Measurements from ENCODE around the gene PEX6.

Gene PEX6

GRCh38 chr6:42978487-42978838, 518 bp downstream of the PEX6 start:
- H3K27ac Mint-ChIP-seq = peak overlapping the region; percentile 86 to 93
- DNase-seq = peak in 1 of 2 donors; percentile 25
- H3K4me1 Mint-ChIP-seq = peaks cover 59% of the 10 kb centered on the region
- ATAC-seq = no peak
- H3K9me3 Mint-ChIP-seq = no peaks in the 10 kb centered on the region
- H3K4me3 Mint-ChIP-seq = peak overlapping the region; percentile 66 to 92
- no peaks in the 10 kb centered on the region for H3K27me3 Mint-ChIP-seq

GRCh38 chr6:42974919-42975505, 4.0 kb downstream of the PEX6 start:
- Mint-ChIP-seq H3K4me3 (no peak overlapping the region), H3K9me3 (no peaks in the 10 kb centered on the region), H3K27me3 (no peaks in the 10 kb centered on the region), H3K27ac (no peak overlapping the region), H3K4me1 (peaks cover 68% of the 10 kb centered on the region)
- DNase-seq (no peak), ATAC-seq (no peak)

GRCh38 chr6:42973926-42974325, 5.1 kb downstream of the PEX6 start:
- H3K4me1 Mint-ChIP-seq = peaks cover 58% of the 10 kb centered on the region
- H3K27ac Mint-ChIP-seq = peak overlapping the region in 1 of 2 donors; percentile 34
- ATAC-seq (no peak), DNase-seq (no peak)
- no peaks in the 10 kb centered on the region for H3K27me3 Mint-ChIP-seq
- H3K9me3 Mint-ChIP-seq = no peaks in the 10 kb centered on the region
- H3K4me3 Mint-ChIP-seq = no peak overlapping the region

- no peaks in the 10 kb centered on the region for H3K9me3 Mint-ChIP-seq
- peaks cover 46% of the 10 kb centered on the region for H3K4me1 Mint-ChIP-seq
- no peak for ATAC-seq
- H3K27ac Mint-ChIP-seq = no peak overlapping the region
- H3K27me3 Mint-ChIP-seq = no peaks in the 10 kb centered on the region
- H3K4me3 Mint-ChIP-seq = no peak overlapping the region
- DNase-seq = no peak
These were observed 7.1 kb downstream of the PEX6 start for GRCh38 chr6:42971746-42972327.

GRCh38 chr6:42970871-42971612, 7.9 kb downstream of the PEX6 start:
- Mint-ChIP-seq H3K4me3 (peak overlapping the region in 1 of 2 donors; percentile 50), H3K4me1 (peaks cover 43% of the 10 kb centered on the region), H3K27ac (peak overlapping the region in 1 of 2 donors; percentile 12), H3K9me3 (no peaks in the 10 kb centered on the region), H3K27me3 (no peaks in the 10 kb centered on the region)
- no peak for DNase-seq
- peak; percentile 40 for ATAC-seq

- Mint-ChIP-seq H3K27ac (peak overlapping the region in 1 of 2 donors; percentile 54), H3K9me3 (no peaks in the 10 kb centered on the region), H3K4me1 (peaks cover 33% of the 10 kb centered on the region), H3K4me3 (no peak overlapping the region), H3K27me3 (no peaks in the 10 kb centered on the region)
- ATAC-seq (no peak), DNase-seq (no peak)
These were observed 9.0 kb downstream of the PEX6 start for GRCh38 chr6:42969934-42970333.

GRCh38 chr6:42969431-42969830, 9.6 kb downstream of the PEX6 start:
- no peaks in the 10 kb centered on the region for H3K27me3 Mint-ChIP-seq
- ATAC-seq (no peak), DNase-seq (no peak)

GRCh38 chr6:42968783-42969182, 10.2 kb downstream of the PEX6 start:
- no peak for ATAC-seq
- Mint-ChIP-seq H3K4me1 (peaks cover 28% of the 10 kb centered on the region), H3K9me3 (no peaks in the 10 kb centered on the region), H3K4me3 (no peak overlapping the region), H3K27ac (no peak overlapping the region), H3K27me3 (no peaks in the 10 kb centered on the region)
- DNase-seq = no peak

More at GRCh38 chr6:42969431-42969830, 9.6 kb downstream of the PEX6 start:
- no peak overlapping the region for H3K27ac Mint-ChIP-seq
- H3K9me3 Mint-ChIP-seq = no peaks in the 10 kb centered on the region
- peaks cover 28% of the 10 kb centered on the region for H3K4me1 Mint-ChIP-seq
- H3K4me3 Mint-ChIP-seq = no peak overlapping the region

GRCh38 chr6:42968126-42968701, 10.8 kb downstream of the PEX6 start:
- no peaks in the 10 kb centered on the region for H3K27me3 Mint-ChIP-seq
- peaks cover 28% of the 10 kb centered on the region for H3K4me1 Mint-ChIP-seq
- ATAC-seq = no peak
- no peak for DNase-seq
- no peaks in the 10 kb centered on the region for H3K9me3 Mint-ChIP-seq
- H3K27ac Mint-ChIP-seq = no peak overlapping the region
- no peak overlapping the region for H3K4me3 Mint-ChIP-seq

- peaks cover 27% of the 10 kb centered on the region for H3K4me1 Mint-ChIP-seq
- no peak overlapping the region for H3K4me3 Mint-ChIP-seq
- no peaks in the 10 kb centered on the region for H3K27me3 Mint-ChIP-seq
- no peaks in the 10 kb centered on the region for H3K9me3 Mint-ChIP-seq
- no peak overlapping the region for H3K27ac Mint-ChIP-seq
- DNase-seq = no peak
- ATAC-seq = no peak
These were observed 11.8 kb downstream of the PEX6 start for GRCh38 chr6:42967228-42967627.

- Mint-ChIP-seq H3K27me3 (no peaks in the 10 kb centered on the region), H3K4me1 (peaks cover 21% of the 10 kb centered on the region), H3K4me3 (no peak overlapping the region), H3K9me3 (no peaks in the 10 kb centered on the region), H3K27ac (no peak overlapping the region)
- DNase-seq = no peak
- ATAC-seq = no peak
These were observed 12.4 kb downstream of the PEX6 start for GRCh38 chr6:42966571-42966970.

GRCh38 chr6:42963855-42964605, 15.0 kb downstream of the PEX6 start:
- peak in 1 of 2 donors; percentile 35 for DNase-seq
- ATAC-seq = peak; percentile 64
- Mint-ChIP-seq H3K4me1 (peaks cover 32% of the 10 kb centered on the region), H3K27ac (no peak overlapping the region), H3K4me3 (no peak overlapping the region), H3K27me3 (peaks cover 8% of the 10 kb centered on the region), H3K9me3 (no peaks in the 10 kb centered on the region)

- Mint-ChIP-seq H3K4me1 (peaks cover 32% of the 10 kb centered on the region), H3K9me3 (no peaks in the 10 kb centered on the region), H3K27ac (no peak overlapping the region), H3K4me3 (no peak overlapping the region), H3K27me3 (peaks cover 8% of the 10 kb centered on the region)
- ATAC-seq = no peak
- no peak for DNase-seq
These were observed 15.7 kb downstream of the PEX6 start for GRCh38 chr6:42963179-42963854.

- Mint-ChIP-seq H3K27ac (no peak overlapping the region), H3K27me3 (peaks cover 8% of the 10 kb centered on the region), H3K4me1 (peaks cover 32% of the 10 kb centered on the region), H3K9me3 (no peaks in the 10 kb centered on the region), H3K4me3 (no peak overlapping the region)
- DNase-seq = no peak
- ATAC-seq = no peak
These were observed 16.3 kb downstream of the PEX6 start for GRCh38 chr6:42962502-42963178.

GRCh38 chr6:42962096-42962495, 16.9 kb downstream of the PEX6 start:
- peaks cover 8% of the 10 kb centered on the region for H3K27me3 Mint-ChIP-seq
- no peak overlapping the region for H3K4me3 Mint-ChIP-seq
- no peak overlapping the region for H3K27ac Mint-ChIP-seq
- ATAC-seq (no peak), DNase-seq (no peak)
- no peaks in the 10 kb centered on the region for H3K9me3 Mint-ChIP-seq
- H3K4me1 Mint-ChIP-seq = peaks cover 27% of the 10 kb centered on the region

Measured in stimulated activated naive CD8-positive, alpha-beta T cell treated with anti-CD3 and anti-CD28 coated beads, Interleukin-15, amount 100 ng/mL, for 72 hours (primary cell).